IMR-90 (cell line): ENCODE measurements around the gene NAA30. TPM values are rescaled to one million over a fixed set of nuclear protein-coding genes. Genes with fewer than 3 reads are reported as not detected.

Experiments
- ATAC-seq: fragments of 200-7000 bp; cut with Tn5 transposase; 2 replicates; pipeline ENCODE4 v1.9.1; 2020; ENCODE audit warnings: low read depth, mild to moderate bottlenecking, moderate library complexity
- BruUV-seq: library from RNA; stranded (reverse); fragments of 400-500 nt; replicated peaks from 2 replicates; lab custom pipeline; 2021; lab: Mats Ljungman, UMichigan
- CTCF ChIA-PET: fragments of 300-600 bp; formaldehyde crosslinking; extraction: SDS; loops from one replicate; lab custom pipeline; 2021; ENCODE audit warnings: antibody characterized with exemption; lab: Yijun Ruan, JAX
- POLR2A ChIA-PET: fragments of 300-600 bp; sonication (Branson Sonifier 250); formaldehyde crosslinking; loops from one replicate; lab custom pipeline; 2022; ENCODE audit warnings: antibody characterized with exemption; ENCODE audit not compliant: unreplicated experiment; lab: Charles Lee
- DNase-seq: peaks from one replicate; pipeline ENCODE4 v3.0.0; 2013
- H2AFZ ChIP-seq: replicated peaks from 2 replicates; pipeline ENCODE3; 2013; ENCODE audit warnings: low read length, mild to moderate bottlenecking; ENCODE audit not compliant: poor library complexity
- H2AK5ac ChIP-seq: 2 replicates; pipeline ENCODE4 v1.6.1; 2013; ENCODE audit warnings: low read depth, low read length, inconsistent platforms
- H2AK9ac ChIP-seq: replicated peaks from 2 replicates; pipeline ENCODE3; 2013; ENCODE audit warnings: mild to moderate bottlenecking, low read depth, low read length, moderate library complexity; ENCODE audit not compliant: poor library complexity
- H2BK120ac ChIP-seq: 2 replicates; pipeline ENCODE4 v1.6.1; 2013; ENCODE audit warnings: low read depth, low read length, inconsistent platforms
- H2BK15ac ChIP-seq: 3 replicates; pipeline ENCODE4 v1.6.1; 2013; ENCODE audit warnings: low read depth, low read length, inconsistent platforms
- H2BK20ac ChIP-seq: 2 replicates; pipeline ENCODE4 v1.6.1; 2013; ENCODE audit warnings: low read depth, mild to moderate bottlenecking, inconsistent platforms, low read length, moderate library complexity
- H2BK5ac ChIP-seq: 2 replicates; pipeline ENCODE4 v1.6.1; 2013; ENCODE audit warnings: mild to moderate bottlenecking, low read depth, low read length, inconsistent platforms; ENCODE audit not compliant: poor library complexity, severe bottlenecking
- H3K14ac ChIP-seq: replicated peaks from 2 replicates; pipeline ENCODE4 v1.6.1; 2013; ENCODE audit warnings: low read depth, low read length, inconsistent platforms
- H3K18ac ChIP-seq: 2 replicates; pipeline ENCODE4 v1.6.1; 2013; ENCODE audit warnings: low read depth, low read length, control low read depth
- H3K23ac ChIP-seq: 2 replicates; pipeline ENCODE4 v1.6.1; 2013; ENCODE audit warnings: low read depth, low read length, inconsistent platforms
- H3K27ac ChIP-seq: 2 replicates; pipeline ENCODE4 v1.5.1; 2013; ENCODE audit warnings: mild to moderate bottlenecking, control low read depth, low read length; ENCODE audit not compliant: insufficient read depth
- H3K27me3 ChIP-seq: 2 replicates; pipeline ENCODE4 v1.6.1; 2013; ENCODE audit warnings: low read length; ENCODE audit not compliant: control insufficient read depth, insufficient read depth
- H3K36me3 ChIP-seq: 2 replicates; pipeline ENCODE4 v1.6.1; 2013; ENCODE audit warnings: low read length, mixed read lengths; ENCODE audit not compliant: control insufficient read depth, insufficient read depth
- H3K4ac ChIP-seq: 2 replicates; pipeline ENCODE4 v1.6.1; 2013; ENCODE audit warnings: low read depth, low read length, inconsistent platforms
- H3K4me1 ChIP-seq: 2 replicates; pipeline ENCODE4 v1.6.1; 2013; ENCODE audit warnings: low read length, mixed read lengths; ENCODE audit not compliant: control insufficient read depth, insufficient read depth
- H3K4me2 ChIP-seq: 2 replicates; pipeline ENCODE4 v1.6.1; 2013; ENCODE audit warnings: low read depth, mild to moderate bottlenecking, control low read depth, low read length, moderate library complexity
- H3K4me3 ChIP-seq: 2 replicates; pipeline ENCODE4 v1.5.1; 2013; ENCODE audit warnings: low read depth, mild to moderate bottlenecking, control low read depth, low read length, moderate library complexity; ENCODE audit not compliant: insufficient read depth
- H3K56ac ChIP-seq: 2 replicates; pipeline ENCODE4 v1.6.1; 2013; ENCODE audit warnings: low read length, inconsistent platforms; ENCODE audit not compliant: insufficient read depth; ENCODE audit errors: extremely low read depth
- H3K79me1 ChIP-seq, 2 experiments: 2 replicates each; pipeline ENCODE4 v1.6.1; 2013; ENCODE audit warnings: low read length in 2 of 2, inconsistent platforms in 1 of 2, low read depth in 1 of 2
- H3K9ac ChIP-seq: 2 replicates; pipeline ENCODE4 v1.6.1; 2013; ENCODE audit warnings: low read depth, low read length, control low read depth
- H3K9me1 ChIP-seq: 2 replicates; pipeline ENCODE4 v1.6.1; 2013; ENCODE audit warnings: low read length, inconsistent platforms; ENCODE audit not compliant: insufficient read depth
- H3K9me3 ChIP-seq: 2 replicates; pipeline ENCODE4 v1.6.1; 2013; ENCODE audit warnings: low read length; ENCODE audit not compliant: control insufficient read depth, insufficient read depth
- H4K20me1 ChIP-seq: 2 replicates; pipeline ENCODE4 v1.6.1; 2013; ENCODE audit warnings: low read length, inconsistent platforms; ENCODE audit not compliant: insufficient read depth
- H4K5ac ChIP-seq: 2 replicates; pipeline ENCODE4 v1.6.1; 2013; ENCODE audit warnings: mild to moderate bottlenecking, low read depth, low read length, control low read depth
- H4K8ac ChIP-seq, 2 experiments: 2 replicates each; pipeline ENCODE4 v1.6.1; 2013; ENCODE audit warnings: low read depth in 2 of 2, low read length in 2 of 2, control low read depth in 1 of 2, inconsistent platforms in 1 of 2
- H4K91ac ChIP-seq: 2 replicates; pipeline ENCODE4 v1.6.1; 2013; ENCODE audit warnings: low read depth, low read length, inconsistent platforms; ENCODE audit not compliant: insufficient read depth
- BHLHE40 ChIP-seq: fragments of 150-350 bp; IDR thresholded peaks from 2 replicates; pipeline ENCODE4 v1.6.1; 2016; ENCODE audit warnings: mild to moderate bottlenecking, low read depth, low read length
- CEBPB ChIP-seq: IDR thresholded peaks from 2 replicates; pipeline ENCODE4 v1.6.1; 2012; ENCODE audit warnings: low read depth, low read length, improper control_type of control experiment
- CHD1 ChIP-seq: IDR thresholded peaks from 2 replicates; pipeline ENCODE4 v1.6.1; 2012; ENCODE audit warnings: low read depth, low read length, improper control_type of control experiment
- ELK1 ChIP-seq: fragments of 150-350 bp; IDR thresholded peaks from 2 replicates; pipeline ENCODE4 v1.6.1; 2016; ENCODE audit warnings: low read depth, mild to moderate bottlenecking, low read length, moderate library complexity, borderline replicate concordance
- FOS ChIP-seq: fragments of 150-350 bp; IDR thresholded peaks from 2 replicates; pipeline ENCODE4 v1.6.1; 2016; ENCODE audit warnings: low read depth, low read length
- MAFK ChIP-seq: IDR thresholded peaks from 2 replicates; pipeline ENCODE4 v1.6.1; 2012; ENCODE audit warnings: low read depth, low read length, improper control_type of control experiment
- MAZ ChIP-seq: IDR thresholded peaks from 2 replicates; pipeline ENCODE4 v1.6.1; 2012; ENCODE audit warnings: low read depth, mild to moderate bottlenecking, low read length, improper control_type of control experiment, moderate library complexity, borderline replicate concordance
- MXI1 ChIP-seq: IDR thresholded peaks from 2 replicates; pipeline ENCODE4 v1.6.1; 2012; ENCODE audit warnings: low read depth, mild to moderate bottlenecking, low read length, moderate library complexity, borderline replicate concordance
- NFE2L2 ChIP-seq: fragments of 150-350 bp; IDR thresholded peaks from 2 replicates; pipeline ENCODE4 v1.6.1; 2016; ENCODE audit warnings: low read depth, mild to moderate bottlenecking, low read length
- POLR2A ChIP-seq: IDR thresholded peaks from 2 replicates; pipeline ENCODE4 v1.6.1; 2012; ENCODE audit warnings: mild to moderate bottlenecking, low read depth, low read length
- RAD21 ChIP-seq: IDR thresholded peaks from 2 replicates; pipeline ENCODE4 v1.6.1; 2012; ENCODE audit warnings: low read length, improper control_type of control experiment
- RCOR1 ChIP-seq: IDR thresholded peaks from 2 replicates; pipeline ENCODE4 v1.6.1; 2012; ENCODE audit warnings: mild to moderate bottlenecking, low read length, improper control_type of control experiment; ENCODE audit not compliant: insufficient replicate concordance
- RFX5 ChIP-seq: IDR thresholded peaks from 2 replicates; pipeline ENCODE4 v1.8.0; 2012; ENCODE audit warnings: low read depth, mild to moderate bottlenecking, low read length, moderate library complexity
- SMC3 ChIP-seq: fragments of 150-350 bp; IDR thresholded peaks from 2 replicates; pipeline ENCODE4 v1.6.1; 2016; ENCODE audit warnings: low read depth, mild to moderate bottlenecking, antibody characterized with exemption, low read length, moderate library complexity
- USF2 ChIP-seq: fragments of 150-350 bp; IDR thresholded peaks from 2 replicates; pipeline ENCODE4 v1.6.1; 2017; ENCODE audit warnings: mild to moderate bottlenecking, antibody characterized with exemption, low read length, low read depth
- WGBS, 2 experiments: methylation state at CpG; one replicate each; pipeline versions ENCODE4 v1.1.5 to v1.1.7; 2013; ENCODE audit warnings: missing lambda C conversion rate in 2 of 2; ENCODE audit not compliant: insufficient read length in 1 of 2; ENCODE audit errors: extremely low coverage in 2 of 2; 5-methylcytosine and 5-hydroxymethylcytosine counted together
- dilution Hi-C: fragments of 300-500 bp; cut with HindIII; formaldehyde crosslinking; loops from one replicate; pipeline ENCODE4 v1.14.3; 2018; ENCODE audit warnings: low sequenced_read_pairs; ENCODE audit not compliant: unreplicated experiment
- in situ Hi-C: fragments of 300-500 bp; cut with MboI; formaldehyde crosslinking; loops from 3 replicates; pipeline ENCODE4 v1.14.3; 2019; ENCODE audit warnings: low sequenced_read_pairs, inconsistent platforms, mixed read lengths
- intact Hi-C: fragments of 100-400 bp; cut with micrococcal nuclease; formaldehyde crosslinking; loops from 2 replicates; pipeline ENCODE4 v1.10.0; 2022
- polyA plus RNA-seq, 3 experiments: library from polyadenylated mRNA; depleted of rRNA; stranded (reverse); fragments of >200 nt; gene quantifications; 2 replicates each; pipeline ENCODE4 v1.2.3, GENCODE V29; 2012; ENCODE audit warnings: low replicate concordance in 1 of 3
- total RNA-seq: library from RNA; depleted of rRNA; stranded (reverse); fragments of >200 nt; gene quantifications from 2 replicates; pipeline ENCODE4 v1.2.3, GENCODE V29; 2012
- TF ChIP-seq, protein P1 (sequence below): conservative IDR thresholded peaks from 2 replicates; pipeline ENCODE4 v1.5.1; 2012; ENCODE audit warnings: mild to moderate bottlenecking, low read depth, low read length, improper control_type of control experiment

Gene NAA30
- total and polyA plus RNA-seq, 2 of the 4 experiments (the other 2 are of a cell fraction) = 5.8 to 24.4 TPM

GRCh38 chr14:57405562-57405961 lies 15.2 kb downstream of the NAA30 start:
- POLR2A ChIA-PET = no interaction called here

More at GRCh38 chr14:57405562-57405961, 15.2 kb downstream of the NAA30 start:
- H2AFZ ChIP-seq = no peak overlapping the region
- intact Hi-C loops = no loop called here
- H3K36me3 ChIP-seq = peaks cover 15% of the 10 kb centered on the region
- no peak overlapping the region for H3K18ac ChIP-seq
- no peak overlapping the region for H2BK15ac ChIP-seq
- H2BK5ac ChIP-seq = no peak overlapping the region
- in situ Hi-C loops = no loop called here
- CTCF ChIA-PET = interaction anchor here (1.1 kb wide), 1 partner anchor 10 kb away, joined by 3 read pairs; no protein-coding TSS in a partner anchor
- TF ChIP-seq RAD21 = no peak
- TF ChIP-seq BHLHE40 = no peak
- TF ChIP-seq ELK1 = no peak
- no peak for TF ChIP-seq MAZ
- no peak for TF ChIP-seq MXI1
- no peak for TF ChIP-seq MAFK
- TF ChIP-seq FOS = no peak
- TF ChIP-seq, protein P1, sequence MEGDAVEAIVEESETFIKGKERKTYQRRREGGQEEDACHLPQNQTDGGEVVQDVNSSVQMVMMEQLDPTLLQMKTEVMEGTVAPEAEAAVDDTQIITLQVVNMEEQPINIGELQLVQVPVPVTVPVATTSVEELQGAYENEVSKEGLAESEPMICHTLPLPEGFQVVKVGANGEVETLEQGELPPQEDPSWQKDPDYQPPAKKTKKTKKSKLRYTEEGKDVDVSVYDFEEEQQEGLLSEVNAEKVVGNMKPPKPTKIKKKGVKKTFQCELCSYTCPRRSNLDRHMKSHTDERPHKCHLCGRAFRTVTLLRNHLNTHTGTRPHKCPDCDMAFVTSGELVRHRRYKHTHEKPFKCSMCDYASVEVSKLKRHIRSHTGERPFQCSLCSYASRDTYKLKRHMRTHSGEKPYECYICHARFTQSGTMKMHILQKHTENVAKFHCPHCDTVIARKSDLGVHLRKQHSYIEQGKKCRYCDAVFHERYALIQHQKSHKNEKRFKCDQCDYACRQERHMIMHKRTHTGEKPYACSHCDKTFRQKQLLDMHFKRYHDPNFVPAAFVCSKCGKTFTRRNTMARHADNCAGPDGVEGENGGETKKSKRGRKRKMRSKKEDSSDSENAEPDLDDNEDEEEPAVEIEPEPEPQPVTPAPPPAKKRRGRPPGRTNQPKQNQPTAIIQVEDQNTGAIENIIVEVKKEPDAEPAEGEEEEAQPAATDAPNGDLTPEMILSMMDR = no peak
- TF ChIP-seq RFX5 = no peak
- no peak for TF ChIP-seq CHD1
- TF ChIP-seq POLR2A = no peak
- TF ChIP-seq SMC3 = no peak
- TF ChIP-seq RCOR1 = no peak
- TF ChIP-seq CEBPB = no peak
- TF ChIP-seq USF2 = no peak
- no peak for TF ChIP-seq NFE2L2
- H2AK9ac ChIP-seq = no peak overlapping the region
- dilution Hi-C loops = no loop called here
- H3K4me1 ChIP-seq = peaks cover 1% of the 10 kb centered on the region; the same call in 1 of the 2 replicates
- H3K4me3 ChIP-seq = no peak overlapping the region
- no peak overlapping the region for H3K9ac ChIP-seq
- no peak overlapping the region for H2BK120ac ChIP-seq
- no peak overlapping the region for H3K4ac ChIP-seq
- H4K91ac ChIP-seq = no peak overlapping the region
- peaks cover 16 to 37% of the 10 kb centered on the region in 2 experiments for H3K79me1 ChIP-seq
- no peak overlapping the region for H2BK20ac ChIP-seq
- H3K27ac ChIP-seq = no peak overlapping the region
- ATAC-seq (no peak), DNase-seq (no peak)
- no peak overlapping the region for H3K56ac ChIP-seq
- H3K9me3 ChIP-seq = no peaks in the 10 kb centered on the region
- H2AK5ac ChIP-seq = no peak overlapping the region
- H3K27me3 ChIP-seq = no peaks in the 10 kb centered on the region
- no peak overlapping the region for H3K4me2 ChIP-seq
- no peaks in the 10 kb centered on the region for H3K9me1 ChIP-seq
- H4K20me1 ChIP-seq = no peaks in the 10 kb centered on the region
- H4K5ac ChIP-seq = no peak overlapping the region
- BruUV-seq = no TSS peak
- no peak overlapping the region for H3K14ac ChIP-seq
- no peak overlapping the region for H4K8ac ChIP-seq
- no peak overlapping the region for H3K23ac ChIP-seq
- no CpG with 5 or more reads among the region's 2 CpGs for WGBS, 2 experiments
